PC-9 (cell line): ENCODE data around the gene DTYMK.

Experiments
- CTCF ChIP-seq: fragments of 200-600 bp; sonication (generic); conservative IDR thresholded peaks from 2 replicates; pipeline ENCODE4 v1.6.1; 2017; ENCODE audit warnings: mixed run types, antibody characterized with exemption, mild to moderate bottlenecking, moderate library complexity
- EZH2 ChIP-seq: fragments of 200-600 bp; sonication (generic); IDR thresholded peaks from 2 replicates; pipeline ENCODE4 v1.8.0; 2017; ENCODE audit warnings: antibody characterized with exemption, low read depth

- TF ChIP-seq CTCF, result no peak
- no peak for TF ChIP-seq EZH2
These were observed 53.9 kb downstream of the DTYMK start for GRCh38 chr2:241632478-241633325.
